ENCODE measurements around the gene TRABD2B. TPM values are rescaled to one million over a fixed set of nuclear protein-coding genes. Genes with fewer than 3 reads are reported as not detected.

Gene TRABD2B
- total and polyA plus RNA-seq, 2 experiments from 2014 or later: not detected

- Histone ChIP-seq H3K4me1 (ENCODE audit: insufficient read depth) (no peaks in the 10 kb centered on the region), H3K9me3 (ENCODE audit: low read depth) (no peaks in the 10 kb centered on the region), H3K4me2 (ENCODE audit: unreplicated experiment) (no peak overlapping the region), H3K9me2 (ENCODE audit: insufficient read depth) (no peaks in the 10 kb centered on the region), H3K9ac (no peak overlapping the region), H3F3A (ENCODE audit: insufficient read depth) (no peaks in the 10 kb centered on the region), H4K20me1 (ENCODE audit: insufficient read depth) (no peaks in the 10 kb centered on the region), H3K27me3 (replicated peaks; ENCODE audit: insufficient read depth) (peaks cover 4% of the 10 kb centered on the region), H3K36me3 (ENCODE audit: low read depth) (no peaks in the 10 kb centered on the region), H2AFZ (no peak overlapping the region), H3K79me2 (ENCODE audit: insufficient read depth) (no peaks in the 10 kb centered on the region), H3K27ac (no peak overlapping the region), H3K4me3 (no peak overlapping the region)
- TF ChIP-seq EZH2phosphoT487 (IDR thresholded peaks at IDR 0.05; ENCODE audit: insufficient read depth, low read depth) (no peak), EZH2 (IDR thresholded peaks at IDR 0.05; ENCODE audit: insufficient read depth, poor library complexity, severe bottlenecking) (no peak)
- in situ Hi-C loops (cut with MboI): no loop called here
- DNase-seq: no peak
- 62 to 78% methylated on average over 2 to 3 of the region's 3 CpGs for WGBS, 2 experiments (ENCODE audit: low coverage in 1 of 2, low lambda C conversion rate in 2 of 2, missing lambda C conversion rate in 2 of 2)
These were observed 217.6 kb downstream of the TRABD2B start for GRCh38 chr1:47779613-47780012.

- no peaks in the 10 kb centered on the region for H4K20me1 ChIP-seq (ENCODE audit: insufficient read depth)
- no peaks in the 10 kb centered on the region for H3F3A ChIP-seq (ENCODE audit: insufficient read depth)
- 77 to 83% methylated on average over 6 of the region's 6 CpGs for WGBS, 2 experiments (ENCODE audit: low coverage in 1 of 2, low lambda C conversion rate in 2 of 2, missing lambda C conversion rate in 2 of 2)
- no peak overlapping the region for H3K4me2 ChIP-seq (ENCODE audit: unreplicated experiment)
- no peaks in the 10 kb centered on the region for H3K4me1 ChIP-seq (ENCODE audit: insufficient read depth)
- H3K9me2 ChIP-seq (ENCODE audit: insufficient read depth): no peaks in the 10 kb centered on the region
- peaks cover 4% of the 10 kb centered on the region; the same call in 1 of the 2 replicates for H3K27me3 ChIP-seq (replicated peaks; ENCODE audit: insufficient read depth)
- no peak overlapping the region for H3K9ac ChIP-seq
- no peaks in the 10 kb centered on the region for H3K36me3 ChIP-seq (ENCODE audit: low read depth)
- in situ Hi-C loops (cut with MboI): no loop called here
- DNase-seq: no peak
- no peak overlapping the region for H3K4me3 ChIP-seq
- H2AFZ ChIP-seq: no peak overlapping the region
- TF ChIP-seq EZH2 (IDR thresholded peaks at IDR 0.05; ENCODE audit: insufficient read depth, poor library complexity, severe bottlenecking) (no peak), EZH2phosphoT487 (IDR thresholded peaks at IDR 0.05; ENCODE audit: insufficient read depth, low read depth) (no peak)
- H3K9me3 ChIP-seq (ENCODE audit: low read depth): no peaks in the 10 kb centered on the region
- H3K27ac ChIP-seq: no peak overlapping the region
- H3K79me2 ChIP-seq (ENCODE audit: insufficient read depth): no peaks in the 10 kb centered on the region
These were observed 218.9 kb downstream of the TRABD2B start for GRCh38 chr1:47778280-47778679.

- no peaks in the 10 kb centered on the region for H3K36me3 ChIP-seq (ENCODE audit: low read depth)
- H3K79me2 ChIP-seq (ENCODE audit: insufficient read depth): no peaks in the 10 kb centered on the region
- WGBS, 2 experiments (ENCODE audit: low coverage in 1 of 2, low lambda C conversion rate in 2 of 2, missing lambda C conversion rate in 2 of 2): 71 to 76% methylated on average over 6 of the region's 6 CpGs
- no peak overlapping the region for H2AFZ ChIP-seq
- H4K20me1 ChIP-seq (ENCODE audit: insufficient read depth): no peaks in the 10 kb centered on the region
- H3K4me2 ChIP-seq (ENCODE audit: unreplicated experiment): no peak overlapping the region
- H3K27ac ChIP-seq: no peak overlapping the region
- no peak for DNase-seq
- in situ Hi-C loops (cut with MboI): no loop called here
- H3K4me3 ChIP-seq: no peak overlapping the region
- TF ChIP-seq EZH2 (IDR thresholded peaks at IDR 0.05; ENCODE audit: insufficient read depth, poor library complexity, severe bottlenecking) (no peak), EZH2phosphoT487 (IDR thresholded peaks at IDR 0.05; ENCODE audit: insufficient read depth, low read depth) (no peak)
- H3K27me3 ChIP-seq (replicated peaks; ENCODE audit: insufficient read depth): peaks cover 4% of the 10 kb centered on the region; the same call in 1 of the 2 replicates
- H3K9me3 ChIP-seq (ENCODE audit: low read depth): no peaks in the 10 kb centered on the region
- H3F3A ChIP-seq (ENCODE audit: insufficient read depth): no peaks in the 10 kb centered on the region
- H3K9me2 ChIP-seq (ENCODE audit: insufficient read depth): no peaks in the 10 kb centered on the region
- H3K4me1 ChIP-seq (ENCODE audit: insufficient read depth): no peaks in the 10 kb centered on the region
- no peak overlapping the region for H3K9ac ChIP-seq
These were observed 219.9 kb downstream of the TRABD2B start for GRCh38 chr1:47777322-47777721.

GRCh38 chr1:47776667-47777131, 220.5 kb downstream of the TRABD2B start:
- H3K79me2 ChIP-seq (ENCODE audit: insufficient read depth): no peaks in the 10 kb centered on the region
- H3K9me3 ChIP-seq (ENCODE audit: low read depth): no peaks in the 10 kb centered on the region
- DNase-seq: no peak
- H3K9me2 ChIP-seq (ENCODE audit: insufficient read depth): no peaks in the 10 kb centered on the region
- no peak overlapping the region for H2AFZ ChIP-seq
- H3K4me3 ChIP-seq: no peak overlapping the region
- no peak overlapping the region for H3K4me2 ChIP-seq (ENCODE audit: unreplicated experiment)
- H3K27me3 ChIP-seq (replicated peaks; ENCODE audit: insufficient read depth): peaks cover 4% of the 10 kb centered on the region; the same call in 1 of the 2 replicates
- H3K27ac ChIP-seq: no peak overlapping the region
- TF ChIP-seq EZH2phosphoT487 (IDR thresholded peaks at IDR 0.05; ENCODE audit: insufficient read depth, low read depth): no peak
- no peaks in the 10 kb centered on the region for H3K36me3 ChIP-seq (ENCODE audit: low read depth)
- no peaks in the 10 kb centered on the region for H3K4me1 ChIP-seq (ENCODE audit: insufficient read depth)
- WGBS, 2 experiments (ENCODE audit: low coverage in 1 of 2, low lambda C conversion rate in 2 of 2, missing lambda C conversion rate in 2 of 2): 68% methylated on average over 9 of the region's 9 CpGs
- no peaks in the 10 kb centered on the region for H3F3A ChIP-seq (ENCODE audit: insufficient read depth)
- in situ Hi-C loops (cut with MboI): no loop called here
- H4K20me1 ChIP-seq (ENCODE audit: insufficient read depth): no peaks in the 10 kb centered on the region
- no peak overlapping the region for H3K9ac ChIP-seq

Measured in GM23248 (cell line).